RWPE2 (cell line): ENCODE data around the gene SIX4.
A peak's percentile ranks its signal among the peaks of the same experiment; 100 is the strongest.

Experiments used
- ATAC-seq: fragments of 200-7000 bp; cut with Tn5 transposase; 3 replicates; pipeline ENCODE4 v1.9.1; 2021; ENCODE audit warnings: low read depth
- DNase-seq: peaks from one replicate; pipeline ENCODE4 v3.0.0-alpha.2; 2020; ENCODE audit warnings: low spot score
- H3K27ac ChIP-seq: fragments of 450-650 bp; 2 replicates; pipeline ENCODE4 v1.5.1; 2017; ENCODE audit warnings: mild to moderate bottlenecking; ENCODE audit not compliant: poor library complexity, severe bottlenecking
- H3K27me3 ChIP-seq: fragments of 250-450 bp; sonication (Bioruptor Pico); 2 replicates; pipeline ENCODE4 v1.5.1; 2021; ENCODE audit warnings: mild to moderate bottlenecking, moderate library complexity; ENCODE audit not compliant: insufficient read depth, poor library complexity, severe bottlenecking
- H3K36me3 ChIP-seq: fragments of 250-450 bp; sonication (Bioruptor Pico); 2 replicates; pipeline ENCODE4 v1.5.1; 2020; ENCODE audit warnings: low read depth, mild to moderate bottlenecking, moderate library complexity
- H3K4me1 ChIP-seq: fragments of 250-450 bp; sonication (Bioruptor Pico); 2 replicates; pipeline ENCODE4 v1.5.1; 2021; ENCODE audit warnings: mild to moderate bottlenecking, moderate library complexity; ENCODE audit not compliant: insufficient read depth, poor library complexity, severe bottlenecking
- H3K4me3 ChIP-seq: fragments of 250-450 bp; sonication (Bioruptor Pico); 2 replicates; pipeline ENCODE4 v1.5.1; 2021; ENCODE audit warnings: mild to moderate bottlenecking, moderate library complexity; ENCODE audit not compliant: severe bottlenecking
- H3K9me3 ChIP-seq: fragments of 250-450 bp; sonication (Bioruptor Pico); 2 replicates; pipeline ENCODE4 v1.5.1; 2021; ENCODE audit warnings: mild to moderate bottlenecking, moderate library complexity; ENCODE audit not compliant: severe bottlenecking
- CTCF ChIP-seq: fragments of 450-650 bp; IDR thresholded peaks from one replicate; pipeline ENCODE4 v1.5.1; 2017; ENCODE audit warnings: mild to moderate bottlenecking, moderate library complexity; ENCODE audit not compliant: poor library complexity, severe bottlenecking

Gene SIX4

GRCh38 chr14:60723907-60724618, at the start of gene SIX4:
TSS of gene SIX4 (minus strand) at chr14:60724351. CDS start at chr14:60724074, 277 bp downstream.
- H3K27ac ChIP-seq, result peak within 1 kb of the TSS; percentile 82
- no peak for TF ChIP-seq CTCF
- no peaks in the 10 kb centered on the region for H3K9me3 ChIP-seq
- H3K4me1 ChIP-seq, result peaks cover 4% of the 10 kb centered on the region
- DNase-seq (peak; percentile 96), ATAC-seq (peak; percentile 86)
- H3K4me3 ChIP-seq, result peak within 1 kb of the TSS; percentile 93
- H3K36me3 ChIP-seq, result peaks cover 18% of the 10 kb centered on the region
- no peaks in the 10 kb centered on the region for H3K27me3 ChIP-seq

GRCh38 chr14:60773558-60773957, 49.4 kb upstream of the SIX4 start:
- H3K4me1 ChIP-seq, result peaks cover 35% of the 10 kb centered on the region
- H3K27ac ChIP-seq, result peak overlapping the region; percentile 89
- H3K36me3 ChIP-seq, result no peaks in the 10 kb centered on the region
- no peaks in the 10 kb centered on the region for H3K9me3 ChIP-seq
- ATAC-seq, result no peak
- TF ChIP-seq CTCF, result no peak
- H3K4me3 ChIP-seq, result no peak overlapping the region
- DNase-seq, result no peak
- H3K27me3 ChIP-seq, result no peaks in the 10 kb centered on the region

- DNase-seq (no peak), ATAC-seq (no peak)
- TF ChIP-seq CTCF, result no peak
- Histone ChIP-seq H3K4me1 (peaks cover 23% of the 10 kb centered on the region), H3K27ac (no peak overlapping the region), H3K4me3 (no peak overlapping the region), H3K27me3 (no peaks in the 10 kb centered on the region), H3K9me3 (no peaks in the 10 kb centered on the region), H3K36me3 (no peaks in the 10 kb centered on the region)
These were observed 47.0 kb upstream of the SIX4 start for GRCh38 chr14:60771117-60771516.

GRCh38 chr14:60768602-60769001, 44.5 kb upstream of the SIX4 start:
- TF ChIP-seq CTCF, result no peak
- Histone ChIP-seq H3K4me1 (no peaks in the 10 kb centered on the region), H3K9me3 (no peaks in the 10 kb centered on the region), H3K36me3 (no peaks in the 10 kb centered on the region; the same call in 1 of the 2 replicates), H3K27me3 (no peaks in the 10 kb centered on the region), H3K27ac (peak overlapping the region; percentile 4), H3K4me3 (no peak overlapping the region)
- DNase-seq (no peak), ATAC-seq (peak; percentile 61; the same call in 2 of the 3 replicates)
